ENCODE results near the gene KLHL25. TPM values are rescaled to one million over a fixed set of nuclear protein-coding genes. Genes with fewer than 3 reads are reported as not detected.
A peak's percentile ranks its signal among the peaks of the same experiment; 100 is the strongest.
"Not testable (repeated sequence)": the region's sequence is repeated elsewhere in the genome, so short reads cannot be mapped to it uniquely, and the experiment has no call there.

KLHL25 gene, protein sequence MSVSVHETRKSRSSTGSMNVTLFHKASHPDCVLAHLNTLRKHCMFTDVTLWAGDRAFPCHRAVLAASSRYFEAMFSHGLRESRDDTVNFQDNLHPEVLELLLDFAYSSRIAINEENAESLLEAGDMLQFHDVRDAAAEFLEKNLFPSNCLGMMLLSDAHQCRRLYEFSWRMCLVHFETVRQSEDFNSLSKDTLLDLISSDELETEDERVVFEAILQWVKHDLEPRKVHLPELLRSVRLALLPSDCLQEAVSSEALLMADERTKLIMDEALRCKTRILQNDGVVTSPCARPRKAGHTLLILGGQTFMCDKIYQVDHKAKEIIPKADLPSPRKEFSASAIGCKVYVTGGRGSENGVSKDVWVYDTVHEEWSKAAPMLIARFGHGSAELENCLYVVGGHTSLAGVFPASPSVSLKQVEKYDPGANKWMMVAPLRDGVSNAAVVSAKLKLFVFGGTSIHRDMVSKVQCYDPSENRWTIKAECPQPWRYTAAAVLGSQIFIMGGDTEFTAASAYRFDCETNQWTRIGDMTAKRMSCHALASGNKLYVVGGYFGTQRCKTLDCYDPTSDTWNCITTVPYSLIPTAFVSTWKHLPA
- total RNA-seq = 1 to 10 TPM; 7.4 to 8.0 TPM

DNA sequence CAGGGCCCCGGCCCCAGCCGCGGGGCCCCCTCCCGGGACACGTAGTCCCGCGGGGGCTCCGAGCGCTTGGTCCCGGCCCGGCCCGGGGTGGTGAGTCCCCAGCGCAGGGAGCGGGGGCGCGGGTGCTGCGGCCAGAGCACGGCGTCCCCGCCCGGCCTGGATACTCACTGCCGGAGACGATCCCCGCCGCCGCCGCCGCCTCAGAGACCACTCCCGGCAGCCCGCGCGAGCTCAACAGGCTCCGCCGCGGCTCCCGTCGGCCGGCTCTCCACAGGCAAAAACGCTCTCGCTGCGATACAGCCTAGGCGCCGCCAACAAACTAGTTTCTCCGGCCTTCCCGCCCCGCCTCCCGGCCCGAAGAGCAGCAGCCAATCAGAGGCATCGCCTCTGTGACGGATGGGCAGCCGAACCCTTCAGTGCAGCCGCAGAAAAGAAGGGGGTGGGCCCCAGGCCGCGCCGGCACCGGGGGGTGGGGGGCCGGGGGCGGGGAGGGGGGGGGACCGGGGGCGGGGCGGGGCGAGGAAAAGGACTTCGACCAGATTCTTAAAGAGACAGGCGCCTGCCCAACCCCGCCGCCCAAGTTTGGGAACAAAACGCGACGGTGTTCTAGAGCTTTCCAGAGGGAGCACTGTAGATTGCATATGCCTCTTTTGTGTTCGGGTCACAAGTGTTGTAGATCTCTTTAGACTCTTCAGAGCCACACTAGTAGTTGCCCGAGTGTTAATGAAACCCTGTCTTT is at the start of gene KLHL25:
Gene KLHL25, minus strand, starts transcription at position 328 of the 739 bp plus-strand sequence. CDS start 25,115 bp downstream, outside the sequence.
- H3K27ac Mint-ChIP-seq = peak within 1 kb of the TSS; percentile 93
- ChIA-PET CTCF (interaction anchor here (1.3 kb wide), 1 partner anchor 8 kb away, joined by 4 read pairs; no protein-coding TSS in a partner anchor), POLR2A (no interaction called here)
- H3K4me1 Mint-ChIP-seq = peaks cover 35% of the 10 kb centered on the region
- H3K9me3 Mint-ChIP-seq = no peaks in the 10 kb centered on the region
- peak; percentile 95 for DNase-seq
- peaks cover 2% of the 10 kb centered on the region for H3K27me3 Mint-ChIP-seq
- H3K36me3 Mint-ChIP-seq (ENCODE audit: low read depth) = peaks cover 3% of the 10 kb centered on the region
- peak within 1 kb of the TSS; percentile 87 for H3K4me3 Mint-ChIP-seq

DNA sequence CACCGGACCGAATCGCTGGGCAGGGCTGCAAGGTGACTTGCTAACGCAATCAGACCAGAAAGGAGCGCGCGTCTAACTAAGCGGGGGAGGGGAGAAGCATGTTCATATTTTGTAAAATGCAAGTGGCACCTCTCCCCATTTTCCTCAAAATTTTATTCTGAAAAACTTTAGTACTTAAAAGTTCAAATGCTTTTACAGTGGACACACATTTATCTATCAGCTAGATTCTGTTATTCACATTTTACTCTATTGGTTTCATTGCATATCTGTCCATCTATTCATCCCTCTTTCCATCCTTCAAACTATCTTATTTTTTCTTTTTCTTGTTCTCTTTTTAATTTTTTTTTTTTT is 46.1 kb upstream of the KLHL25 start:
- Mint-ChIP-seq H3K27ac (no peak overlapping the region), H3K27me3 (peaks cover 15% of the 10 kb centered on the region), H3K4me1 (peaks cover 2% of the 10 kb centered on the region), H3K9me3 (no peaks in the 10 kb centered on the region), H3K4me3 (no peak overlapping the region), H3K36me3 (ENCODE audit: low read depth) (no peaks in the 10 kb centered on the region)
- ChIA-PET POLR2A (no interaction called here), CTCF (interaction anchor here (0.7 to 1.4 kb wide), 5 partner anchors 21 to 542 kb away, joined by 3 to 5 read pairs (median 3); no protein-coding TSS in a partner anchor)
- no peak for DNase-seq

- CTCF ChIA-PET = interaction anchor here (0.7 to 1.4 kb wide), 6 partner anchors 18 to 542 kb away, joined by 3 to 4 read pairs (median 3); no protein-coding TSS in a partner anchor
- Mint-ChIP-seq H3K27me3 (peaks cover 10% of the 10 kb centered on the region), H3K4me3 (peak overlapping the region; percentile 44), H3K9me3 (no peaks in the 10 kb centered on the region), H3K36me3 (ENCODE audit: low read depth) (no peaks in the 10 kb centered on the region), H3K27ac (no peak overlapping the region), H3K4me1 (peaks cover 2% of the 10 kb centered on the region)
- POLR2A ChIA-PET = no interaction called here
- DNase-seq = peak; percentile 77
These were observed 45.5 kb upstream of the KLHL25 start for GRCh38 chr15:85840079-85840801.

- no peaks in the 10 kb centered on the region for H3K36me3 Mint-ChIP-seq (ENCODE audit: low read depth)
- ChIA-PET POLR2A (no interaction called here), CTCF (interaction anchor here (0.7 to 1.0 kb wide), 3 partner anchors 19 to 108 kb away, joined by 3 read pairs; no protein-coding TSS in a partner anchor)
- H3K9me3 Mint-ChIP-seq = no peaks in the 10 kb centered on the region
- peaks cover 5% of the 10 kb centered on the region for H3K27me3 Mint-ChIP-seq
- no peak overlapping the region for H3K4me3 Mint-ChIP-seq
- no peak for DNase-seq
- peaks cover 2% of the 10 kb centered on the region for H3K4me1 Mint-ChIP-seq
- H3K27ac Mint-ChIP-seq = no peak overlapping the region
These were observed 44.9 kb upstream of the KLHL25 start for GRCh38 chr15:85839643-85840042.

DNA sequence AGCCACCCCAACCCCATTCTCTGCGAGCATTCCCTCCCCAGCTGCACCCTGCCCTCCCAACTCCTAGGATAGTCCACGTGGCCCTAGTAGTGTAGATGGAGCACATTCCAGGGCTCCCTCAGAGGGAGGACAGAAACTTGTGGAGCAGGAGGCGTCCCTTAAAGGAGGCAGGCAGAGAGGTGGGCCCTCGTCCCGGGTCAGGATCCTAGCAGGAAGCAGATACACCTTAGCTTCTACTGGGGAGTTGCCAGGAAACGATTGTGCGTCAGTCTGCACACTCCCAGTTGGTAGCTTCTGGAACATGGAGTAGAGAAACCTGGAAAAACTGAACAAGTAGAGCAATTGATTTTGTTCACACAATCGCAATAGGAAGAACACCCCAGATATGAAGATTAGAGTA is 43.9 kb upstream of the KLHL25 start:
- Mint-ChIP-seq H3K27me3 (no peaks in the 10 kb centered on the region), H3K4me1 (peaks cover 2% of the 10 kb centered on the region), H3K9me3 (no peaks in the 10 kb centered on the region), H3K36me3 (ENCODE audit: low read depth) (no peaks in the 10 kb centered on the region), H3K27ac (no peak overlapping the region), H3K4me3 (no peak overlapping the region)
- CTCF ChIA-PET = interaction anchor here (0.7 to 1.5 kb wide), 2 partner anchors 109 to 747 kb away, joined by 4 read pairs; no protein-coding TSS in a partner anchor
- no peak for DNase-seq
- POLR2A ChIA-PET = no interaction called here

GRCh38 chr15:85837881-85838280 is 43.2 kb upstream of the KLHL25 start:
- CTCF ChIA-PET = interaction anchor here (1.4 to 1.5 kb wide), 2 partner anchors 108 to 111 kb away, joined by 3 to 4 read pairs; no protein-coding TSS in a partner anchor
- POLR2A ChIA-PET = no interaction called here
- no peak for DNase-seq
- H3K4me1 Mint-ChIP-seq = peaks cover 2% of the 10 kb centered on the region
- no peaks in the 10 kb centered on the region for H3K9me3 Mint-ChIP-seq
- no peaks in the 10 kb centered on the region for H3K27me3 Mint-ChIP-seq
- H3K4me3 Mint-ChIP-seq = no peak overlapping the region
- H3K36me3 Mint-ChIP-seq (ENCODE audit: low read depth) = no peaks in the 10 kb centered on the region
- H3K27ac Mint-ChIP-seq = no peak overlapping the region

DNA sequence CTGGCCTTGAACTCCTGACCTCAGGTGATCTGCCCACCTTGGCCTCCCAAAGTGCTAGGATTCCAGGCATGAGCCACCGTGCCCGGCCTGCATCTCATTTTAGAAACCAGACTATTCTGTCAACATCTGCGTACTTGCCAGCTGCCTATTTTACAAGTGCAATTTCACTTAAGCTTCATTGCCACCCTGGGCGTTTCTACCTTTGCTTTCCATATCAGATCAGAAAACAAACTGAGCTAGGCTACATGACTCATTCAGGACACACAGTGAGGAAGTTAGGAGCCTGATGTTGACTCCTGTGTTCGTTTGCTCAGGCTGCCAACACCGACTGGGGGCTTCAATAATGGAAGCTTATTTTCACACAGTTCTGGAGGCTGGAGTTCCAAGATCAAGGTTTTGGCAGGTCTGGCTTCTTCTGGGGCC is 42.3 kb upstream of the KLHL25 start:
- Mint-ChIP-seq H3K36me3 (ENCODE audit: low read depth) (no peaks in the 10 kb centered on the region), H3K27ac (no peak overlapping the region), H3K4me3 (no peak overlapping the region), H3K27me3 (no peaks in the 10 kb centered on the region), H3K9me3 (no peaks in the 10 kb centered on the region), H3K4me1 (peaks cover 5% of the 10 kb centered on the region)
- no peak for DNase-seq
- ChIA-PET POLR2A (no interaction called here), CTCF (interaction anchor here (1.0 to 1.4 kb wide), 2 partner anchors 25 to 110 kb away, joined by 3 to 4 read pairs; no protein-coding TSS in a partner anchor)

- Mint-ChIP-seq H3K27ac (no peak overlapping the region), H3K9me3 (no peaks in the 10 kb centered on the region), H3K4me3 (no peak overlapping the region), H3K4me1 (peaks cover 5% of the 10 kb centered on the region), H3K27me3 (no peaks in the 10 kb centered on the region), H3K36me3 (ENCODE audit: low read depth) (no peaks in the 10 kb centered on the region)
- no peak for DNase-seq
- ChIA-PET POLR2A (no interaction called here), CTCF (no interaction called here)
These were observed 39.9 kb upstream of the KLHL25 start for GRCh38 chr15:85834651-85835050.

DNA sequence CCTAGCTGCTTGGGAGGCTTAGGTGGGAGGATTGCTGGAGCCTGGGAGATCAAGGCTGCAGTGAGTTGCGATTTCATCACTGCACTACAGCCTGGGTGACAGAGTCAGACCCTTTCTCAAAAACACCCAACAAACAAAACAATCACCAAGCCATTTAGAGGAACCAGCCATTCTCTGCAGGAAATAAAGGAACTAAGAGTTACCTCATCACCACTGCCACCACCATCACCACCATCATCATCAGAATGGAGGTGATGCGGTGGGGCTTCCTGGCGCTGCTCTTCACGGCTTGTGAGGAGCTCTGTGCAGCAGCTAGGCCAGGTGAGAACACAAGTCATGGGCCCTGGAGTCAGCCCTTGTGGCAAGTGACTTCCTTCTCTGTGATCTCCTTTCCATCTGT is 37.7 kb upstream of the KLHL25 start:
- no peak overlapping the region for H3K4me3 Mint-ChIP-seq
- H3K27ac Mint-ChIP-seq = no peak overlapping the region
- H3K36me3 Mint-ChIP-seq (ENCODE audit: low read depth) = no peaks in the 10 kb centered on the region
- no peak for DNase-seq
- H3K9me3 Mint-ChIP-seq = no peaks in the 10 kb centered on the region
- CTCF ChIA-PET = interaction anchor here (1.1 to 2.0 kb wide), 2 partner anchors 10 to 14 kb away, joined by 3 to 4 read pairs; no protein-coding TSS in a partner anchor
- peaks cover 5% of the 10 kb centered on the region for H3K4me1 Mint-ChIP-seq
- POLR2A ChIA-PET = no interaction called here
- no peaks in the 10 kb centered on the region for H3K27me3 Mint-ChIP-seq

DNA sequence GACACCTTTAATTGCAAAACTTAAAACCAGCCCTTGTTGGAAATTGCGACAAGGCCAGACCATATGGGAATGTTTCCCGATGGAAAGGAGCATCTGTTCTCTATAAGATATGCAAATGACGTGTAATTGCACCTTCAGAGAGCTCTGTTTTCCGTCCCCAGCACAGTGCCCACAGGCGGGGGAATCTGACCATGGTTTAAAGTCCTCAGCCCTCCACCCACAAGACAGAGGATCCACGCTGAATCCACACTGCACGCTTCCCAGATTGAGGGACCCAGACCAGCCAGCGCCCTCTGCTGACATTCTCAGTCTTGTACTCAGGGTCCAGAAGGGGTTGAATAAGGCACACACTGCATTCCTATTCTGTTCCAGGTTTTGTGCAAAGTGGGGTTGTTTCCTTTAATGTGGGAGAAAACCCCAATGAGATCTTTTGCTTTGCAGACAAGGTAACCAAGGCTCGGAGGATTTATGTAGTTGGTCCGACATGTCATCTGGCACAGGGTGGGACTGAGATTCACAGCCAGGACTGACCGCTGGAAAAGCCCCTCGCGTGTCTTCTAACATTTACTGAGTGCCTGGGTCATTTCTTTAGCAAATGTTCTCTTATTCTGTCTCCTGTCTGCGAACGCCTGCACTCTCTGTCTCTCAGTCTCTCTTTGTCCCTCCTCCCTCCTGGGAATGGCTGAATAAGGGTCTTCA is 36.8 kb upstream of the KLHL25 start:
- Mint-ChIP-seq H3K36me3 (ENCODE audit: low read depth) (no peaks in the 10 kb centered on the region), H3K27me3 (no peaks in the 10 kb centered on the region), H3K27ac (no peak overlapping the region), H3K9me3 (no peaks in the 10 kb centered on the region), H3K4me3 (no peak overlapping the region), H3K4me1 (peaks cover 5% of the 10 kb centered on the region)
- CTCF ChIA-PET = interaction anchor here (2.0 kb wide), 1 partner anchor 9 kb away, joined by 4 read pairs; no protein-coding TSS in a partner anchor
- peak; percentile 50 for DNase-seq
- POLR2A ChIA-PET = no interaction called here

GRCh38 chr15:85829754-85830153 is 35.0 kb upstream of the KLHL25 start:
- H3K4me3 Mint-ChIP-seq; H3K27me3 Mint-ChIP-seq; DNase-seq; H3K36me3 Mint-ChIP-seq (ENCODE audit: low read depth); H3K27ac Mint-ChIP-seq; H3K9me3 Mint-ChIP-seq; H3K4me1 Mint-ChIP-seq; POLR2A ChIA-PET: not testable (repeated sequence)
- CTCF ChIA-PET = interaction anchor here (1.0 kb wide), 1 partner anchor 66 kb away, joined by 3 read pairs; no protein-coding TSS in a partner anchor

DNA sequence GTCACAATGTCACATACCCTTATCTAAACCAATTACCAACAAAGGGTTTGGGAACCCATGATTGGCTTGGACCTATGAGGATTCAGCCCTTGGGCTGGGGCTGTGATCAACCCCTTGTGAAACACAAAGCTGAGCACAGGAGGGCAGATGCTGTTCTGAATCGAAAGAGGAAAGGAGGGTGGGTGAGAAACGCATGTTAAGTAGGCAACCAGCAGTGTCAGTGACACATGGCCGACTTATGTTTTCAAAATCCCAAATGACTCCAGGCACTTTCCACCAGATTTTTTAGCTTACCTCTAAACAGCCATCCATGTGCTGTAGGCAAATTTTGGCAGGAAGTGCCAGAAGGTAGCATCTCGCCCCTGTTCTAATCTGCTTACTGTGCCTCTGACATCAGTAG is 34.1 kb upstream of the KLHL25 start:
- Mint-ChIP-seq H3K27ac (no peak overlapping the region), H3K4me1 (peaks cover 5% of the 10 kb centered on the region), H3K9me3 (no peaks in the 10 kb centered on the region), H3K4me3 (no peak overlapping the region), H3K36me3 (ENCODE audit: low read depth) (no peaks in the 10 kb centered on the region), H3K27me3 (no peaks in the 10 kb centered on the region)
- no peak for DNase-seq
- ChIA-PET POLR2A (no interaction called here), CTCF (no interaction called here)
